ENCODE results near the gene MLYCD.
"Not testable (repeated sequence)": the region's sequence is repeated elsewhere in the genome, so short reads cannot be mapped to it uniquely, and the experiment has no call there.

MLYCD gene

GRCh38 chr16:83942074-83942473 is 43.2 kb downstream of the MLYCD start:
- no peak for DNase-seq

DNA sequence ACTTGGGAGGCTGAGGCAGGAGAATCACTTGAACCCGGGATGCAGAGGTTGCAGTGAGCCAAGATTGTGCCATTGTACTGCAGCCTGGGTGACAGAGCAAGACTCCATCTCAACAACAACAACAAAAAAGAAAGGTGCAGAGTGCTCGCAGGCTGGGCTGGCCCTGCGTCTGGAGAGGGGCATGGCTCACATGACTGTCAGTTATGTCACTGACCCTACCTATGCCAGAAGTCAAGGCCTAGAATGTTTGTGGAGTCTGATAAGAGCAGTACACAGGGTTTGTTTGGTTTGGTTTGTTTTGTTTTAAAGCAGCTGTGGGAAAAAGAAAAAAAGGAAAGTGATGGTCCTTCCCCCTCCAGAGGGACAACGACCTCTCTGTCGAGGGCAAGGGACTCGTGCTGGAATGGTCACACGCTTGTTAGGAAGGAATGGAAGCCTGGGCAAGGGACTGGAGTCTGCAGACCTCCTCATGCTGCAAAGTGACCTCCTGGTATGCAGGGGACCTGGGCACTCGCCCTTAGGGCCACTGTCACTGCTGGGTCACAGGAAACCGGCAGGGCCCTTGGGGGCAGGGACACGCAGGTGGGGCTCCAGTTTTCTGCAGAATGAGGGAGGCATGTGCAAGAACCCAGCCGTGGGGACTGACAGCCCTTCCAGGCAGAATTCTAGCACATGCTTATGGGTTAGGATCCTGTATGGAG is 44.0 kb downstream of the MLYCD start:
- no peak for DNase-seq

DNA sequence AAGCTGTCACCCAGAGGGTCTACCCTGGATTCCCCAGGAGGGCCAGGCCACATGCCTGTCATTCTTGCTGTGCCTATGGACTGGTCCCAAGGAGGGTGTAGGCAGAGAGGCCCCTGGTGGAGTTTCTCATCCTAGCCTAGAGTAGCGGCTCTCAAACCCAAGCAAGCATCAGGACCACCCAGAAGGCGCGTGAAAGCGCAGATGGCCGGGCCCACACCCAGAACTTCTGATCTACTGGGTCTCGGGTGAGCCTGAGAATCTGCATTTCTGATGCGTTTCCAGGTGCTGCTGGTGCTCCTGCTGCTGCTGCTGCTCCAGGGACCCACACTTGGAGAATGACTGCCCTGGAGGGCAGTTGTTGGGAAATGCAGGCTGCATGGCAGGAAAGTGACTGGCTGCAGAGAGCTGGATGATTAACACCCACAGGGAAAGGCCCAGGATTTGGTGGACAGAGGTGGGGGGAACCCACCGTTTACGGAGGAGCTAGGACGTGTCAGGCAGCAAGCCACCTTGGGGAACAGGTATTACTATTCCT is 44.7 kb downstream of the MLYCD start:
- DNase-seq: no peak

DNA sequence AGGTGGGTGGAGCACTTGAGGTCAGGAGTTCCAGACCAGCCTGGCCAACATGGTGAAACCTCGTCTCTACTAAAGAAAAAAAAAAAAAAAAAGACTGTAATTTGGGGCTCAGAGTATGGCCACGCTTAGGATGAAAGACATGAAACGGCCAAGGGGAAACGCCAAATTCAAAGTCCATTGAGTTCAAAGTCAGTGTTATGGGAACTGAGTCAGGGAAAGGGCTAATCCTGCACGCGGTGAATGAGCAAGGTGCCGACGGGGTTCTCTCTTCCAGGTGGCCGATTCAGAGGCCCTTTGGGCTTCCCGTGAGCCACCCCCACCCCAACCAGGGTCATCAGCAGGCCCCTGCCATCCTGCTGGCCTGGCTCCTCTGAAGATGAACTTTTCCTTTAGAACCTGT is 46.7 kb downstream of the MLYCD start:
- DNase-seq: no peak

DNA sequence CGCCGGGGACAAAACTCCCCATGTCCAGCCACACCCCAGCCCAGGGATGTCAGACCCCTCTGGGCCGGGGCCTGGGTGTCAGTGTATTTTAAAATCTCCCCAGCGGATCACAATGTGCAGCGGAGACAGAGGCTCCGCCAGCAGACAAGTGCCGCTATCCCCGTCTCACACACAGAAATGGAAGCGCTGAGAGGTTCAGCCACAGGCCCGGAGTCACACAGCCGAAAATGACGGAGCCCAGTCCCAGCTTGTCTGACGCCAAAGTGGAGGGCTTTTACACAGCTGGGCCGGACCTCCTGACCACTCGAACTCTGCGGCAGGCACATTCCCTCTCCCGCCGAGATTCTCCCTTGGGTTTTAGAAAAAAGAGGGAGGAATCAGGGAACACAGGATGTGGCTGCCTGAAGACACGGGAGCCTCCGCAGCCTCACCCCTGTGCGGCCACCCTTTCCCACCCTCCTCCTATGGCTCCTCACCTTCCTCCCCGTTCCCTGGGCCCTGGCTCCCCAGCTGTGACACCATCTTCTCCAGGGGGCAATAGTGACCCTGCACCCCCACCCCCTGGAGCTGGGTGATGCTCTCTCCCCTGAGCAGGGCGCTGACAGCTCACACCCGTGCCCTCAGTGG is 47.4 kb downstream of the MLYCD start:
- DNase-seq: no peak

DNA sequence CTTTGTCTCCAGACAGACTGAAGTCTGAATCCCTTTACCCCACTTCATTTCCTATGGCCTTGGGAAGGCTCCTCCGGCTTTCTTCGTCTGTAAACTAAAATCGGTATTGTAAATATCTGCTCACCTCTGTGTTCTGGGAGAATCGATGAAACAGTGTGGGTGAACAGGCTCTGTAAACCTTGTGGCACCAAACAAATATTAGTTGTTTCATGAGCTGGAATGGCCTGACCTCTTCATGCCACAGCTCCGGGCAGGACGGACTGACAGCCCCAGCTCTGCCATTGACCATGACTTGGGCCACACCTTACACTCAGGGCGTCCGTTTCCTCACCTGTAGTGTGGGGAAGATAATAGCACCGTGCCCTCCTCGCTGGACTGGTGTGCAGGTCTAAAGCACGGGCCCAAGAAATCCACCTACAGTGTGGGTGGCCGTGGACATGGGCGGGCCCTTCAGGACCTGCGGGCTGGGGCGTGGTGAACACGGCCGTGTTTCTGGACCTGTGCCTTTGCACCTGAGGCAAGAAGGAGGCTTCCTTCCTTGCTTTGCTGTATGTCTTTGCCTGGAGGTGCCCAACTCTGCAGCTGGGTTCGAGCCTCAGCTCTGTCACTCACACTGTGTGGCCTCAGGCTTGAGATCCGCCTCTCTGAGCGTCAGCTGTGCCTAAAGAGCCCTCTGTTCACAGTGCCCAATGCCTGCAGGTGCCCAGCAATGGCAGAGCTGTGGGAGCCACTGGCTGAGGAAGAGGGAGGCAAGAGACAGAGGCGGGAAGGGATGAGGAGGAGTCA is 48.1 kb downstream of the MLYCD start:
- DNase-seq: no peak

GRCh38 chr16:83947642-83948234 is 48.8 kb downstream of the MLYCD start:
- no peak for DNase-seq

DNA sequence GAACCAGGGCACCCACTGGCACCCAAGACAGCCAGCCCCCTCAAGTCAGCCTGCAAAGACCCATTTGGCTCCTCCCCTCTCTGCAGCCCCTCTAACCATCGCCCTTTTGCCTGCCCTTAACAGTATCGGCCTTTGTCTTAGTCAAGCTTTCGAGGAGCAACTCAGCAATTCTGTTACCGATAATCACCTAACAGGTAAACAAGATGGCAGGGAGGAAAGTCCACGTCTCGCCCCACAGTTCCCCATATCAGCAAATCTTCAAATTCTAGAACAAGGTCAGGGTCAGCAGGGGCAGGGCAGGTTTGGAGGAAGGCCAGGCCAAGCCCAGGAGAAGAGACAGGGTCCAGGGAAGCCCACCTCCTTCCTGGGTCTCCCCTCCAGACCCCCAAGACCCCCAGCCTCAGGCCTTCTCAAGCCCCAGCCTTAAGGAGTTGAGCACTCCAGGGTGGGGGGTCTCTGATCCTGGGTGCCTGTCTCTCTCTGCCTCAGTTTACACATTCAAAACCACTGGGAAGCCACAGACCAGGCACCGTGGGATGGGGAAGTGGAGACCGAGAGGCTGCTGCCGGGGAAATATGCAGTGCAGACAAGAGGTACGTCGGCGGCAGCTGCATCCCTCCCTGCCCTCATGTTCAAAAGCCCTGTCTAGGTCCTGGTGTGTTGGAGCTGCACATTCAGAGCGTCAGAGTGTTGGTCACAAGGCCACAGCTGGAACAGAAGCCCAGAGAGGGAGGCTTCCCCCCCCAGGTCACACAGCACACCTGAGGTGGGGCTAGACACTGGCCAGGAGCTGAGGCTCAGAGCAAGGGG is 50.2 kb downstream of the MLYCD start:
- no peak for DNase-seq

- DNase-seq: no peak
Measured at GRCh38 chr16:83949724-83950001, 50.7 kb downstream of the MLYCD start.

GRCh38 chr16:83950862-83951399 is 52.0 kb downstream of the MLYCD start:
- DNase-seq: not testable (repeated sequence)

DNA sequence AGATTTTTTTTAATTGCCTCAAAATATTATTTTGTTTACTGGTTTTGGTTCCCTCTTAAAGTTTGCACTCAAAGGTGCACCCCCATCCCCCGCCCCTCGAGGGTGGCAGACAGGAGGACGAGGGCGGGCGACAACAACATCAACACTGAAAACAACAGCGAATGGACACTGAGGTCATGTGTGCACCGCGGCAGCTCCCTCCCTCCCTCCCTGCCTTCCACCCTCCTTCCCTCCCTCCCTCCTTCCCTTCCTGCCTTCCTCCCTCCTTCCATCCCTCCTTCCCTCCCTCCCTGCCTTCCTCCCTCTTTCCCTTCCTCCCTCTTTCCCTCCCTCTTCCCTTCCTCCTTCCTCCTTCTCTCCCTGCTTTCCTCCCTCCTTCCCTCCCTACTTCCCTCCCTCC is 52.6 kb downstream of the MLYCD start:
- DNase-seq: no peak

GRCh38 chr16:83952587-83952939 is 53.6 kb downstream of the MLYCD start:
- no peak for DNase-seq

DNA sequence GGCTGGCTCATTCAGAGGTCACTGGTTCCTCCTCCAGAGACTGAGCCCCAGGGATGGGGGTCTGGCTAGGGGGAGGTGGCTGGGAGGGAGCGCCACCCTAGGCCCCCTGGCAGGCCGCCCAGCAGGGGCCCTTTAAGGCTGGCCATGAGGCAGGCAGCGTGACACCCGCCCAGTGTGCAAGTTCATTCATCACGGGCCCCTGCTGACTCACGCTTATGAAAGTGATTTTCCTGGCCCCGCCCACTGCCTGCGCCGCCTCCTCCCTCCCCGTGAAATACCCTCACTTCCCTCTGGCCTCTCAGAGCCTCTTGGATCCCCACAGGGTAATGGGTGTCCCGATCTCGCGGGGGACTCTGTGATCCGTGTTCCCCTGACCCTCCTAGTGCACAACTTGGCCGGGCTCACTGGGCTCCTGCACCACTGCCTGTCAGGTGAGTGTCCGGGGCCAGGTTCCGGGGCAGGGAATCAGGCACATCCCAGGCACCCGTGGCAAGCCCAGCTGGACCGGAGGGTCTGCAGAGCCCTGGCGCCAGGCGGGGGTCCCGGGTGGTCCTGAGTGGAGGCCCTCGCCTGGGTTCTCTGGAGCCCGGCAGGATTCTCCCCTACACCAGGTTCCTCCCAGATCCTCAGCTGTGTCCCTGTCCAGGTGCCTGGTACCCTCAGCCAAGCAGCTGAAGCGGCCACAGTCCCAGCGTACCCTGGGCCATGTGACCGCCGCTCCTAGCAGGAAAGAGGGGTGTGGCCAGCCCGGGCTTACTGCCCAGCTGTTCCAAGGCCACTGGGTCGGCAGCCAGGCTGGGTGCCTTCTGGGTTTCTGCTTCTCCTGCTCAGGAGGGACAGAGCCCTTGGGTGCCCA is 54.3 kb downstream of the MLYCD start, which contains the start of gene OSGIN1:
Gene OSGIN1, plus strand, starts transcription at position 301 of the 856 bp plus-strand sequence. CDS start 4,432 bp downstream, outside the sequence.
- DNase-seq: peak; percentile 86

- peak; percentile 52 for DNase-seq
Measured at GRCh38 chr16:83953796-83954576, 55.1 kb downstream of the MLYCD start.

GRCh38 chr16:83954577-83955016 is 55.7 kb downstream of the MLYCD start:
- DNase-seq: no peak

- no peak for DNase-seq
Measured at GRCh38 chr16:83955218-83956130, 56.6 kb downstream of the MLYCD start.

DNA sequence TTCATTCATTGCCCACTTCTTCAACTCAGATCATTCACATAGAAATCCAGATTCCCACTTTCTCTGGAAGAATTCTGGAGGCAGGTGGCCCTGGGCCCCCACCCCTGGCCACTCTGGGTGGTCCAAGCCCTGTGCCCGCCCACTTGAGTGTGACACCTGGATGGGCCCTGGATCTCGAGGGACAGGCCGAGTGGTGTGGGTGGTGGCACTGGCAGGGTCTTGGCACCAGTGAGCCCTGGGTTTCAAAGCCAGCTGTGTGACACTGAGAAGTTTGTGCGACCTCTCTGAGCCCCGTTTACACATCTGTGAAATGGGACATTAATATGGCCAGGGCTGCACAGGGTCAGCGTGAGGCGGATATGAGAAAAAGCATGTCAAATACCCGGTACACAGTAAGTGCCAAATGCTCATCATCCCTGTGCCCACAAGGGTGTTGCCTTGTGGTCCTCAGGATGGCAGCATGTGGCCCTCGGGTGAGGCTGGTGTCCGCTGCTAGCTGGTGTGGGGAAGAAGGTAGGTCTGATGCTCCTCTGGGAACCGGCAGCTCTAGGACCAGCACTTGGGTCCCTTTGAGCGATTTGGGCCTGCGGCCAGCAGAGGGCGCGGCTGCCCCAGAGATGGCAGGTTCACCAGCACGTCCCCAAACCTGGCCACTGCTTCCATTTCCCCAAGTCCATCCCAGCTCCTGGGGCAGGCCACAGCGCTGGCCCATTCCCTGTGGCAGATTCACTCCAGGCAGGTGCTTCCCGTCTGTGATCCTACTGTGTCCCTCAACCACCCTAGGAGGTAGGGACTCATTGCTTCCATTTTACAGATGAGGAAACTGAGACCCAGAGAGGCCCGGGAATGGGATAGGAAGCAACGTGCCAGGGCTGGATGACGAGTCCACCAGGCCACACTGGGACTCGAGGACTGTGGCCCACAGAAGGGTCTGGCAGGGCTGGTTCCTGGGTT is 57.7 kb downstream of the MLYCD start:
- peak; percentile 79 for DNase-seq

- no peak for DNase-seq
Measured at GRCh38 chr16:83957296-83957855, 58.5 kb downstream of the MLYCD start.
